Measurements from ENCODE around the gene MYL6B.
A peak's percentile ranks its signal among the peaks of the same experiment; 100 is the strongest.

DNA sequence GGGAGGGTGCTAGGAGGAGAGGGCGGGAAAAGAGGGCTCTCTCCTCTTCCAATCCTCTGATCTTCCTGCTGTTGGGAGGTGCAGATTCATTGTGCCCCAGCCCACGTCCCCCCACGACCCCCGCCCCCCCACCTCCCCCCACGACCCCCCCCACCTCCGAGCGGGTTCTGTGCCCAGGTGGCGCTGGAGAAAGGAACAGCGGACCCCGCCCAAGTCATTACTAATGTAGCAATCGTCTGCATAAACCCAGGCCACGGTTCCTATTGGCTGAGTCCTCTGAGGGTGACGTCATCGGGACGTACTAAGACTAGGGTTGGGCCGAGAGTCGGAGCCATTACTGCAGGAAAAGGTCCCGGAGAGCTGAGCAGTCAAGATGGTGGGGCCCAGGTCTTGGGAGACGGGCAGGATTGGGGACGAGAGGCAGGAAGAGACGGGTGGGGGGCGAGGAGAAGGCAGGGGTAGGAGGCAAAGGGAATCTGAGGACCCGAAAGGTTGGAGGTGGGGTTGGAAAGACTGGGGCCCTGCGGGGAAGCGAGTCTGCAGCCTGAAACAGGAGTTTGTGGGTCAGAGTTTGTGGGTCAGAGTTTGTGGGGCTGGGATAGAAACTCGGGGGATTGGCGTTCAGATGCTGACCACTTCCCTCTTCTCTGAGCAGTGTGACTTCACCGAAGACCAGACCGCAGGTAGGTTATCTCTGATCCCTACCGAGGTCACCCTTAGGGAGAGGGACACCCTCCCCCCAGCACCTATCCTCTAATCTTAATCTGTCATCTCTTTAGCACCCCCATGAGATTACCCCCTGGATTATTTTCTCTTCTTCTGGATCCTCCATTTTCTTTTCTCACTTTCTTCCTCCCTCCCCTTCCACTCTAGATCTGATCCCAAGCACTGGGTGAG, 5.9 kb downstream of the MYL6B start, which contains the start of gene MYL6:
- TF ChIP-seq, protein P1, sequence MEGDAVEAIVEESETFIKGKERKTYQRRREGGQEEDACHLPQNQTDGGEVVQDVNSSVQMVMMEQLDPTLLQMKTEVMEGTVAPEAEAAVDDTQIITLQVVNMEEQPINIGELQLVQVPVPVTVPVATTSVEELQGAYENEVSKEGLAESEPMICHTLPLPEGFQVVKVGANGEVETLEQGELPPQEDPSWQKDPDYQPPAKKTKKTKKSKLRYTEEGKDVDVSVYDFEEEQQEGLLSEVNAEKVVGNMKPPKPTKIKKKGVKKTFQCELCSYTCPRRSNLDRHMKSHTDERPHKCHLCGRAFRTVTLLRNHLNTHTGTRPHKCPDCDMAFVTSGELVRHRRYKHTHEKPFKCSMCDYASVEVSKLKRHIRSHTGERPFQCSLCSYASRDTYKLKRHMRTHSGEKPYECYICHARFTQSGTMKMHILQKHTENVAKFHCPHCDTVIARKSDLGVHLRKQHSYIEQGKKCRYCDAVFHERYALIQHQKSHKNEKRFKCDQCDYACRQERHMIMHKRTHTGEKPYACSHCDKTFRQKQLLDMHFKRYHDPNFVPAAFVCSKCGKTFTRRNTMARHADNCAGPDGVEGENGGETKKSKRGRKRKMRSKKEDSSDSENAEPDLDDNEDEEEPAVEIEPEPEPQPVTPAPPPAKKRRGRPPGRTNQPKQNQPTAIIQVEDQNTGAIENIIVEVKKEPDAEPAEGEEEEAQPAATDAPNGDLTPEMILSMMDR (conservative IDR thresholded peaks at IDR 0.05; ENCODE audit: low read depth, low read length) = no peak
- TF ChIP-seq RAD21 (IDR thresholded peaks at IDR 0.05; ENCODE audit: low read length) (no peak), POLR2A (IDR thresholded peaks at IDR 0.05; ENCODE audit: low read depth, low read length) (peak; percentile 99), MAFK (IDR thresholded peaks at IDR 0.05; ENCODE audit: low read depth, low read length) (no peak), RFX5 (IDR thresholded peaks at IDR 0.05; ENCODE audit: low read depth, low read length) (no peak), CEBPB (IDR thresholded peaks at IDR 0.05; ENCODE audit: low read depth, low read length) (peak; percentile 94), BHLHE40 (IDR thresholded peaks at IDR 0.05; ENCODE audit: low read depth, low read length) (peak; percentile 61)
- TF ChIP-seq, protein P2, sequence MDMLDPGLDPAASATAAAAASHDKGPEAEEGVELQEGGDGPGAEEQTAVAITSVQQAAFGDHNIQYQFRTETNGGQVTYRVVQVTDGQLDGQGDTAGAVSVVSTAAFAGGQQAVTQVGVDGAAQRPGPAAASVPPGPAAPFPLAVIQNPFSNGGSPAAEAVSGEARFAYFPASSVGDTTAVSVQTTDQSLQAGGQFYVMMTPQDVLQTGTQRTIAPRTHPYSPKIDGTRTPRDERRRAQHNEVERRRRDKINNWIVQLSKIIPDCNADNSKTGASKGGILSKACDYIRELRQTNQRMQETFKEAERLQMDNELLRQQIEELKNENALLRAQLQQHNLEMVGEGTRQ (IDR thresholded peaks at IDR 0.05; ENCODE audit: low read depth, low read length) = no peak
- TF ChIP-seq, protein P3, sequence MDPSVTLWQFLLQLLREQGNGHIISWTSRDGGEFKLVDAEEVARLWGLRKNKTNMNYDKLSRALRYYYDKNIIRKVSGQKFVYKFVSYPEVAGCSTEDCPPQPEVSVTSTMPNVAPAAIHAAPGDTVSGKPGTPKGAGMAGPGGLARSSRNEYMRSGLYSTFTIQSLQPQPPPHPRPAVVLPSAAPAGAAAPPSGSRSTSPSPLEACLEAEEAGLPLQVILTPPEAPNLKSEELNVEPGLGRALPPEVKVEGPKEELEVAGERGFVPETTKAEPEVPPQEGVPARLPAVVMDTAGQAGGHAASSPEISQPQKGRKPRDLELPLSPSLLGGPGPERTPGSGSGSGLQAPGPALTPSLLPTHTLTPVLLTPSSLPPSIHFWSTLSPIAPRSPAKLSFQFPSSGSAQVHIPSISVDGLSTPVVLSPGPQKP (IDR thresholded peaks at IDR 0.05; ENCODE audit: borderline replicate concordance, low read depth, low read length) = no peak

All from IMR-90 (cell line).